HG03196 (cell line): ENCODE data around the gene GRAP2.
"Not testable (repeated sequence)": the region's sequence is repeated elsewhere in the genome, so short reads cannot be mapped to it uniquely, and the experiment has no call there.

Source experiments
- ATAC-seq: cut with Tn5 transposase; IDR thresholded peaks from one replicate; pipeline ENCODE4 v1.9.1; 2021; ENCODE audit not compliant: unreplicated experiment

The GRAP2 gene

DNA sequence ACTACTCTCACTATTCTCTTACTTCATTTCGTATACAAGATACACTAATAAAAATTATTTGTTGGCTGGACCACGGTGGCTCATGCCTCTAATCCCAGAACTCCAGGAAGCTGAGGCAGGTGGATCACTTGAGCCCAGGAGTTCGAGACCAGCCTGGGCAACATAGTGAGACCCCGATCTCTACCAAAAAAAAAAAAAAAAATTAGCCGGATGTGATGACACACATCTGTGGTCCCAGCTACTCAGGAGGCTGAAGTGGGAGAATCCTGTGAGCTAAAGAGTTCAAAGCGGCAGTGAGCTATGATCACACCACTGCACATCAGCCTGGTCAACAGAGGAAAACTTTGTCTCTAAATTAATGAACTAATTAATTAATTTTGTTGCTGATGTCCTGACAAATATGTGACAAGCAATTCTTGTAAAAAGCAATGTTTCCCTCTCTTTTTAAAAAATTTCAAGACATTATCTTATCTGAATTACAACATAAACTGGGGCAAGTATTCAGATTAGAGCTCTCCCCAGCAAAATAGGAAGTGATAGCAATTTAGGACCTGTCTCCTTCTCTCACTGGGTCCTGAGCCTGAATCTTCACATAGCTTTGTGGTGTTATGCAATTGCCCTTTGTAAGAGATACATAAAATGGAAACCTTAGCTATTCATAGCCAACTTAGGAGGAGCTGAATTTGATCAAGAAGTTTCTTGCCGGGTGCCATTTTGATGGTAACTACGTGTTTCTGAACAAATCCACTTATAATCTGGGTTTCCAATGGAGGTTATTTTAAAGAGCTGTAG, 41.8 kb downstream of the GRAP2 start:
- ATAC-seq, result no peak

GRCh38 chr22:39943337-39943736, 42.5 kb downstream of the GRAP2 start:
- no peak for ATAC-seq

- no peak for ATAC-seq
Measured at GRCh38 chr22:39943953-39944872, 43.3 kb downstream of the GRAP2 start.

GRCh38 chr22:39946126-39946502, 45.2 kb downstream of the GRAP2 start:
- no peak for ATAC-seq

DNA sequence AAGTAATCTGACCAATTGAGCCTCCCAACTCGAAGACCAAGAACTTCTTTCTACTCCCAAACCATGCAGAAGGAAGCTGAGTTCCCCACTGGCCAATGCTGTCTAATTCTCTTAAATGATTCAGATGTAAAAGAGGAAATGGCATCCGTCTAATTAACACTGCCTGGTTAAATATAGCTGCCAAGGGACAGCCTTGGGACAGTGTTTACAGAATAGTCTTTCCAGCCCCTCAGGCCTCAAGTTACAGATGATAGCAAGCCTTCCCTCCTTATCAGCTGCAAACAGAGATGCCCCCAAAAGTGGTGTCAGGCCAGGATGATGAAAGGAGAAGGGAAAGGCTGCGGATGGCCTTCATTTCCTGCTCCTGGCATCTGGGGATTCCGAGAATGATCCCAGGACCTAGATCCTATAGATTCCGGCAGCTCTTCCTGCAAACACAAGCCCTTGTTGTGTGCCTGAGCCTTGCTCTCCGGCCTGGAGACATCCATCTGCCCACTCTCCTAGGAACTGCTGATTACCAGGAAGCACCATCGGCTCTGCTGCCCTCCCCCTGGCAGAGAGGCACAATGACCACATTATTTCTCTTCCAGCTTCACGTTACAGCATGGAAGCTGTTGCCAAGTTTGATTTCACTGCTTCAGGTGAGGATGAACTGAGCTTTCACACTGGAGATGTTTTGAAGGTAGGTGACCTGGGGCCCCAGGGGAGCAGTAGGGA, 45.8 kb downstream of the GRAP2 start:
- ATAC-seq, result no peak

GRCh38 chr22:39947220-39948216, 46.6 kb downstream of the GRAP2 start:
- no peak for ATAC-seq

DNA sequence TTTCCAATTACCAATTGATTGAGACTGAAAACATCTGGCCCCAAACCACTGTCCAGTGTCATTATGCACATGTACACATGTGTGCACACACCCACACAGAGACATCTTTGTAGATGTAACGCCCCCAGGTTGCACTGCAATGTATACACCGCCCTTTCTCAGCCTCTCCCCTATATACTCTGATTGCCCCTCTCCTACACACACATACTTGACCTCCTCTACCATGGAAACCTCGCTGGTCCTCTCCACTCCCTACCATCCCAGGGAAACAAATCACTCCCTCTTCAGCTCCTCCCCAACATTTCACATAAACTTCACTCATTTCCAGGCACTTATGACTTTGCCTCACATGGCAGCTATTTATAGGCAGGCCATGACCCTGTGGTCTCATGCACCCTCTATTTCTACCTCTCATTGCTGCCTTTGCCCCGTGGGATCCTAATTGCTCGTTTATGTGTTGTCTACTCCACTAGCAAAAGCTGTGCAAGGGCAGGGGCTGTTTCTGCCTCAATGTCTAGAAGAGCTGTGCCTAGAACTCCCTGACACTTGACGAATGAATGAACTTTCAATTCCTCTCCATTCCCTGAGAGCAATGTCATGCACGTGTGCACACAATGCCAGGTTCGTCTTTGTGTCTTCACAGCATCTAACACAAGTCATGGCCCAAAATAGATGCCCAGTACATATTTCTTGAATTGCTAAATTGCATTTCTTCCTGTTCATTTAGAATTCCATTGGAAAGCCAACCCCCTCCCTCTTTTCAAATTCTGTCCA, 49.3 kb downstream of the GRAP2 start:
- no peak for ATAC-seq

DNA sequence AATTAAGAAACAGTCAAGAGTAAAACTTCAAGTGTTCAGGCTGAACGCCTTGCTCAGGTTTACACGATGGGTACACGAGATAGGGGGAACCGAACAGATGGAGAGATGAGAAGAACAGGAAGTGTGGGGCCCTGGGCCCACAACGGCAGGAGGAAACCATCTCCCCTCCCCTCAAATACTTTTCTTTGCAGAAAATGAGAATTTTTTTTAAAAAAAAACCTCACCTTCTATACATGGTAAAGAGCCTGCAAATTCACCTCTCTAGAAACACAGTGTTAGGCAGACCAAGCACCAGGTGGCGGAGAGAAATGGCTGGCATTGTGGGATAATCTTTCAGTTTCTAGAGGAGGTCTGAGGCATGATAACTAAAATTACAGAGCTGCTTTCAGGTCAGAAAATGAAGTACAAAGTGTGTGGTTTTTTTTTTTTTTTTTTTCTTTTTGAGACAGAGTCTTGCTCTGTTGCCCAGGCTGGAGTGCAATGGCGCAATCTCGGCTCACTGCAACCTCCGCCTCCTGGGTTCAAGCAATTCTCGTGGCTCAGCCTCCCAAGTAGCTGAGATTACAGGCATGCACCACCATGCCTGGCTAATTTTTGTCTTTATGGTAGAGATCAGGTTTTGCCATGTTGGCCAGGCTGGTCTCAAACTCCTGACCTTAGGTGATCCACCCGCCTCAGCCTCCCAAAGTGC, 50.9 kb downstream of the GRAP2 start:
- not testable (repeated sequence) for ATAC-seq

GRCh38 chr22:39952347-39952746, 51.5 kb downstream of the GRAP2 start:
- no peak for ATAC-seq

- no peak for ATAC-seq
Measured at GRCh38 chr22:39953101-39953500, 52.2 kb downstream of the GRAP2 start.

DNA sequence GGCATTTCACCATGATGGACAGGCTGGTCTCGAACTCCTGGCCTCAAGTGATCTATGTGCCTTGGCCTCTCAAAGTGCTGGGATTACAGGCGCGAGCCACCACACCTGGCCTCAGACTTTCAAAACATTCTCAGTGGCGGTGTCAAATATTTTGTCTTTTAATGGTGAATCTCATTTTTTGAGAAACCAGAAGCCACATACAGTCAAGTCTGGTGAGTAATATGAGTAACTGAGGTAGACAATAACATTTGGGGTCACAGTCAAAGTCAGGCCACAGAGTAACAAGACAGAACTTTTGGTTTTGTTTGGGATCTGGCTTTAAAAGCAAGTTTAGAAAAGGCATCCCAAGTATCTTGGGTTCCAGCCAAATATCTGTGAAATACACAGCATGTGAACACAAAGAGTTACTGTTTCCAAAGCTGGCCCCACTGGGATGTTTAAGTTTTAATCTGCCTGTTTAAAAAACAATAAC, 53.7 kb downstream of the GRAP2 start:
- no peak for ATAC-seq

- ATAC-seq, result no peak
Measured at GRCh38 chr22:39955675-39956074, 54.8 kb downstream of the GRAP2 start.

DNA sequence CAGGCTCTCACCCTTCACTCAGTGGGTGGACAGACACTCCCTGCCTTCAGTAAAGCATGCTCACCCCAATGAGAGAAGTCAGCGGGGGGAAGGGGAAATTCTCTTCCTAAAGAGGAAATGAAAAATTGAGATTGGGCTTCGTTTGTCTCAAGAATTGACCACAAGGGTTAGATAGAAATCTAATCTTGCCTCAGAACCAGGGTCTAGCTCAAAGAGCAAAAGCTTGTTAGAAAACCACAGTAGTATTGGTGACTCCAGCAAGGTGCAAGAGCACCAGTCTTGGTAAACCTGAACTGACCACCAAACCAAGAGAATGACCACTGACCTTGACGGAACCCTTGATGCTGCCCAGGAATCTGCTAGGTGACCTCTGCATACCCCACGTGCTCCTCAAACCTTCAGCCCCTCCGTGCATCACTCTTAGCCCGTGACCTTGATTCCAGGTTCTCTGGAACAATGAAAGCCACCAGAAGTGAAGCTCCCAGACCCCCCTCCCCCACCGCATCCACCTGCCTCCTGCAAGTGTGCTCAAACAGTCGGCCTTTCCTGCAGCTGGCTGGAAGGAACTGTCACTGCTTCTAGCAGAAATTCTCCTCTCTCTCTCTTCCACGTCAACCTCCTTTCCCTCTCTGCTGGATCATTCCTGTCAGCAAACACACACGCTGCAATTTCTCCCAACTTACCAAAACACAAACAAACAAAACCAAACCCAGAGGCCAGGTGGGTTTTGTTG, 56.2 kb downstream of the GRAP2 start:
- no peak for ATAC-seq

- no peak for ATAC-seq
Measured at GRCh38 chr22:39958009-39958711, 57.3 kb downstream of the GRAP2 start.

DNA sequence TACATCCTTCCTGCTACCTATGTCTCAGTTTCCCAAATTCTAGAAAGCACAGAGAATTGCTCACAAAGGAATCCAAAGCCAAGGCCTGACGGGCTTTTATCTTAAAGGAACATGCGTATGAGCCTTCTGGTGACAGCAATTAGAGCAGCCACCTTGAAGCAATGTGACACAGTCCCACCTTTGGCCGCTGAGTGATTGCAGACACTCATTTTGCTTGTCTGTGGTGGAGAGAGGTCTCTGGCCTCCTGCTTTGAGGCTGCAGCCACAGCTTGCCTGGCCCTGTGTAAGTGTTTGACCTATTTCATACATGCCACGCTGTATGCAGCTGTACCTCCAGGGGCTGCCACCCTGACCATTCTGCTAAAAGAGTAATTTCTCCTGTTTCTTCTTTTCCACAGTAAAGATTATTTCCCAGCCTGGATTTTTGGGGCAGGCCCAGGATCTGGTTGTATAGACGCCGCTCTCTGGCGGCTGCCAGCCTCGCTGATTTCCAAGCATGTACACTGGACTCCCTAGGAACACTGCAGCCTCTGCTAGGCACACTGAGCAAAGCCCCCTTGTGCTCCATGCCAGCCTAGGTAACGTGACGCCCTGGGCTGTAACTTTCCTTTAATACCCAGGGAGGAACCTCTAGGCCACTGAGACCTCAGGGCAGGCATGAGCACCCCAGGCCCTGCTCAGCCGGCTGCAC, 58.2 kb downstream of the GRAP2 start:
- no peak for ATAC-seq

DNA sequence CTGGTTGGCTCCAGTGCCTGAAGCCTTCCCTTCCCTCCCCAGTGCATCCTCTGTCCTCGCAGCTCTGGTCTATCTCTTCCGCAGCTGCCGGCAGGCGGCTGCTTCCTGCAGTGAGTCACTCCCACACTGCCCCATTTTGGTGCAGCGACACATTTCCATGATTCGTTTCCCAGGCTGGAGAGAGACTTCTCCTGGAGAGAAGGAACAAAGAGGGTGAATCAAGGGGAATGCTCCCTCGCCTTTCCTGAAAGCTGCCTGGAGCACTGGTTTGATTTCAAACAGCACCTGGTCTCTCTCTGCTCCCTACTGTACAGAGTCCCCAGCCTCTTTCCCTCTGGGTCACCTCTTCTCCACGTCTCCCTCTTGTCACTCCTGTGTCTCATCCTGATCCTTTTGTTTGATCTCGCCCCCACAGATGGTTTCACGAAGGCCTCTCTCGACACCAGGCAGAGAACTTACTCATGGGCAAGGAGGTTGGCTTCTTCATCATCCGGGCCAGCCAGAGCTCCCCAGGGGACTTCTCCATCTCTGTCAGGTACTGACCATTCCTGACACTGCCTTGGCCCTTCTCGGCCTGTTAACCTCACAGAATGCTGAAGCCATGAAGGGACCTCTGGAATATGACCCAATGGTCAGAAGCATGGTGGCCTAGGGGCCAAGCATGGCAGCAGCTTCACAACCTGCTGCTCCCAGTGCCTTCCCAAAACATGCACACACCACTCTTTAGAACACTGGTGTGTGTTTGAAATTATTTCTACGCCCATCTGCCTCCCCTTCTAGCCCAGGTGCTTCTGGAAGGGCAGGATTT, 59.0 kb downstream of the GRAP2 start, which contains the start of gene TMA7B:
Gene TMA7B, plus strand, starts transcription at position 758 of the 808 bp plus-strand sequence. CDS start 3,978 bp downstream, outside the sequence.
- ATAC-seq, result no peak
